Vagina (tissue), 2 donors: ENCODE data around the gene MSL1. TPM values are rescaled to one million over a fixed set of nuclear protein-coding genes. Genes with fewer than 3 reads are reported as not detected.

Experiments used
- DNase-seq, 2 donors: peaks; one replicate each; pipeline ENCODE4 v3.0.0-alpha.2; 2017; ENCODE audit errors: extremely low spot score in 2 of 2
- H3K27ac ChIP-seq: fragments of 200-600 bp; sonication (generic); one replicate; pipeline ENCODE4 v1.5.1; 2019
- H3K27me3 ChIP-seq: fragments of 200-600 bp; sonication (generic); one replicate; pipeline ENCODE4 v1.5.1; 2019
- H3K36me3 ChIP-seq, 2 donors: fragments of 200-600 bp; sonication (generic); one replicate each; pipeline ENCODE4 v1.5.1; 2017 to 2019
- H3K4me1 ChIP-seq: fragments of 200-600 bp; sonication (generic); one replicate; pipeline ENCODE4 v1.5.1; 2019
- H3K4me3 ChIP-seq, 2 donors: fragments of 200-600 bp; sonication (generic); 1 replicate in 1 of 2; 2 replicates in 1 of 2; pipeline ENCODE4 v1.5.1; 2016 to 2019
- H3K9me3 ChIP-seq: fragments of 200-600 bp; sonication (generic); one replicate; pipeline ENCODE4 v1.5.1; 2019
- CTCF ChIP-seq, 3 experiments: fragments of 450-650 bp in 2 of 3; fragments of 200-600 bp in 1 of 3; sonication (generic) in 1 of 3; IDR thresholded peaks; one replicate each; pipeline ENCODE4 v1.5.1; 2017 to 2019; ENCODE audit warnings: antibody characterized with exemption in 3 of 3, mild to moderate bottlenecking in 2 of 3, moderate library complexity in 2 of 3
- POLR2A ChIP-seq, 2 donors: fragments of 450-650 bp; IDR thresholded peaks; one replicate each; pipeline ENCODE4 v1.6.1; 2017; ENCODE audit warnings: antibody characterized with exemption in 2 of 2, mild to moderate bottlenecking in 2 of 2, moderate library complexity in 2 of 2
- POLR2AphosphoS5 ChIP-seq, 2 donors: sonication (generic); formaldehyde crosslinking; IDR thresholded peaks; one replicate each; pipeline ENCODE4 v1.9.0; 2017; ENCODE audit warnings: antibody characterized with exemption in 2 of 2, mild to moderate bottlenecking in 2 of 2, low read depth in 1 of 2; ENCODE audit not compliant: insufficient read depth in 1 of 2
- intact Hi-C: fragments of 100-400 bp; cut with DNase I; formaldehyde crosslinking; loops from one replicate; pipeline ENCODE4 v1.15.1; 2023
- total RNA-seq: library from RNA; depleted of rRNA; stranded (reverse); fragments of >200 nt; gene quantifications from one replicate; pipeline ENCODE4 v1.2.3, GENCODE V29; 2016

Gene MSL1
- total RNA-seq, 1 donor from 2014 or later = 62.4 TPM

- Histone ChIP-seq H3K36me3 (peaks cover 0 to 8% of the 10 kb centered on the region in 2 donors), H3K4me3 (peak overlapping the region; percentile 73), H3K4me1 (peaks cover 29% of the 10 kb centered on the region), H3K27ac (peak overlapping the region; percentile 74), H3K27me3 (no peaks in the 10 kb centered on the region), H3K9me3 (no peaks in the 10 kb centered on the region)
- intact Hi-C loops = loop anchor here (10.0 kb wide), 1 partner anchor 112 kb away; the partner anchor contains the start of gene THRA
- no peak for DNase-seq
- no peak for TF ChIP-seq CTCF (IDR thresholded peaks at IDR 0.05)
- TF ChIP-seq POLR2AphosphoS5 (IDR thresholded peaks at IDR 0.05; ENCODE audit: insufficient read depth in 1 of 2, low read depth in 1 of 2) = peak in 1 of 2 donors; percentile 37
Measured at GRCh38 chr17:40176754-40177110, 55.0 kb downstream of the MSL1 start.

- intact Hi-C loops = loop anchor here (10.0 kb wide), 1 partner anchor 113 kb away; the partner anchor contains the start of gene THRA
- H3K9me3 ChIP-seq = no peaks in the 10 kb centered on the region
- peaks cover 0 to 6% of the 10 kb centered on the region in 2 donors for H3K36me3 ChIP-seq
- no peak for TF ChIP-seq CTCF (IDR thresholded peaks at IDR 0.05)
- peak in 1 of 2 donors; percentile 52 for TF ChIP-seq POLR2AphosphoS5 (IDR thresholded peaks at IDR 0.05; ENCODE audit: insufficient read depth in 1 of 2, low read depth in 1 of 2)
- peak in 1 of 2 donors; percentile 36 for TF ChIP-seq POLR2A (IDR thresholded peaks at IDR 0.05)
- H3K27me3 ChIP-seq = no peaks in the 10 kb centered on the region
- peak within 1 kb of the TSS; percentile 73 for H3K4me3 ChIP-seq
- peak within 1 kb of the TSS; percentile 74 for H3K27ac ChIP-seq
- H3K4me1 ChIP-seq = peaks cover 29% of the 10 kb centered on the region
- DNase-seq = no peak
Measured at GRCh38 chr17:40177275-40177874, 55.6 kb downstream of the MSL1 start, which contains the start of gene RAPGEFL1. Gene RAPGEFL1, plus strand, starts transcription at chr17:40177470. Its CDS starts 392 bp downstream, at chr17:40177862.

GRCh38 chr17:40178021-40178601, 56.3 kb downstream of the MSL1 start:
- DNase-seq = no peak
- Histone ChIP-seq H3K36me3 (peaks cover 0 to 6% of the 10 kb centered on the region in 2 donors), H3K27ac (peak overlapping the region; percentile 74), H3K4me3 (peak overlapping the region; percentile 73), H3K4me1 (peaks cover 29% of the 10 kb centered on the region), H3K27me3 (no peaks in the 10 kb centered on the region), H3K9me3 (no peaks in the 10 kb centered on the region)
- TF ChIP-seq POLR2AphosphoS5 (IDR thresholded peaks at IDR 0.05; ENCODE audit: insufficient read depth in 1 of 2, low read depth in 1 of 2) (no peak), POLR2A (IDR thresholded peaks at IDR 0.05) (no peak), CTCF (IDR thresholded peaks at IDR 0.05) (no peak)
- intact Hi-C loops = loop anchor here (10.0 kb wide), 1 partner anchor 113 kb away; the partner anchor contains the start of gene THRA

GRCh38 chr17:40178660-40179059, 56.9 kb downstream of the MSL1 start:
- Histone ChIP-seq H3K27ac (peak overlapping the region; percentile 74), H3K4me1 (peaks cover 29% of the 10 kb centered on the region), H3K27me3 (no peaks in the 10 kb centered on the region), H3K4me3 (peak overlapping the region; percentile 73), H3K36me3 (peaks cover 0 to 6% of the 10 kb centered on the region in 2 donors), H3K9me3 (no peaks in the 10 kb centered on the region)
- intact Hi-C loops = loop anchor here (10.0 kb wide), 1 partner anchor 114 kb away; the partner anchor contains the start of gene THRA
- DNase-seq = no peak
- no peak for TF ChIP-seq CTCF (IDR thresholded peaks at IDR 0.05)
- no peak for TF ChIP-seq POLR2AphosphoS5 (IDR thresholded peaks at IDR 0.05; ENCODE audit: insufficient read depth in 1 of 2, low read depth in 1 of 2)
- no peak for TF ChIP-seq POLR2A (IDR thresholded peaks at IDR 0.05)
